Tibial nerve (tissue), 4 donors: ENCODE data around the gene CRYGN.

Experiments
- EP300 ChIP-seq, 2 donors: sonication (generic); formaldehyde crosslinking; IDR thresholded peaks; one replicate each; pipeline ENCODE4 v1.6.1; 2017; ENCODE audit warnings: antibody characterized with exemption in 2 of 2, mild to moderate bottlenecking in 1 of 2
- POLR2A ChIP-seq, 2 donors: fragments of 450-650 bp; IDR thresholded peaks; one replicate each; pipeline ENCODE4 v1.6.1; 2017; ENCODE audit warnings: antibody characterized with exemption in 2 of 2, mild to moderate bottlenecking in 2 of 2, moderate library complexity in 2 of 2
- TF ChIP-seq, protein P1 (sequence below), 5 experiments: fragments of 200-600 bp in 3 of 5; fragments of 450-650 bp in 2 of 5; sonication (generic) in 3 of 5; IDR thresholded peaks; one replicate each; pipeline ENCODE4 v1.5.1; 2016 to 2019; ENCODE audit warnings: antibody characterized with exemption in 5 of 5, mild to moderate bottlenecking in 3 of 5, moderate library complexity in 2 of 5

DNA sequence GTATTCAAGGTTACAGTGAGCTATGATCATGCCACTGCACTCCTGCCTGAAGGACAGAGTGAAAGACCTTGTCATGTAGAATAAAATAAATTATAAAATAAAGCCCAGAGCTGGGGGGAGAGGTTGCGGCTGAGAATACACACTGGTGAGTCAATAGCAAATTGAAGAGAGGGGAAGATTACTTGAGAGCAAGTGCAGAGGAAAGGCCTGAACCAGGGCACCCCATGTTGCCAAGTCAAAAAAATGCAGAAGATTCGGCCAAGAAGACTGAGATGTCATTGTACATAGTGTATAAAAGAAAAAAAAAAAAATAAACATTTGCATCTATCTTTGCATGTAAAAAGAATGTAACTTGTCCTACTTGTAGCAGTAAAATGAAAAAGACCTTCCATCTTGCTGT, 47.3 kb upstream of the CRYGN start:
- TF ChIP-seq EP300 (IDR thresholded peaks at IDR 0.05) (no peak), POLR2A (IDR thresholded peaks at IDR 0.05) (no peak)
- TF ChIP-seq, protein P1, sequence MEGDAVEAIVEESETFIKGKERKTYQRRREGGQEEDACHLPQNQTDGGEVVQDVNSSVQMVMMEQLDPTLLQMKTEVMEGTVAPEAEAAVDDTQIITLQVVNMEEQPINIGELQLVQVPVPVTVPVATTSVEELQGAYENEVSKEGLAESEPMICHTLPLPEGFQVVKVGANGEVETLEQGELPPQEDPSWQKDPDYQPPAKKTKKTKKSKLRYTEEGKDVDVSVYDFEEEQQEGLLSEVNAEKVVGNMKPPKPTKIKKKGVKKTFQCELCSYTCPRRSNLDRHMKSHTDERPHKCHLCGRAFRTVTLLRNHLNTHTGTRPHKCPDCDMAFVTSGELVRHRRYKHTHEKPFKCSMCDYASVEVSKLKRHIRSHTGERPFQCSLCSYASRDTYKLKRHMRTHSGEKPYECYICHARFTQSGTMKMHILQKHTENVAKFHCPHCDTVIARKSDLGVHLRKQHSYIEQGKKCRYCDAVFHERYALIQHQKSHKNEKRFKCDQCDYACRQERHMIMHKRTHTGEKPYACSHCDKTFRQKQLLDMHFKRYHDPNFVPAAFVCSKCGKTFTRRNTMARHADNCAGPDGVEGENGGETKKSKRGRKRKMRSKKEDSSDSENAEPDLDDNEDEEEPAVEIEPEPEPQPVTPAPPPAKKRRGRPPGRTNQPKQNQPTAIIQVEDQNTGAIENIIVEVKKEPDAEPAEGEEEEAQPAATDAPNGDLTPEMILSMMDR (IDR thresholded peaks at IDR 0.05), result no peak
